ENCODE results near the gene CACNB4.
"Not testable (repeated sequence)": the region's sequence is repeated elsewhere in the genome, so short reads cannot be mapped to it uniquely, and the experiment has no call there.

CACNB4 gene

GRCh38 chr2:151808258-151809072, 290.4 kb downstream of the CACNB4 start:
- DNase-seq, result no peak

GRCh38 chr2:151805961-151806360, 292.9 kb downstream of the CACNB4 start:
- DNase-seq, result no peak

GRCh38 chr2:151805343-151805742, 293.5 kb downstream of the CACNB4 start:
- no peak for DNase-seq

- no peak for DNase-seq
These were observed 295.0 kb downstream of the CACNB4 start for GRCh38 chr2:151803811-151804210.

GRCh38 chr2:151802315-151802714, 296.5 kb downstream of the CACNB4 start:
- DNase-seq, result no peak

GRCh38 chr2:151799886-151800292, 299.0 kb downstream of the CACNB4 start:
- no peak for DNase-seq

GRCh38 chr2:151796774-151797173, 302.1 kb downstream of the CACNB4 start:
- no peak for DNase-seq

GRCh38 chr2:151795646-151796240, 303.1 kb downstream of the CACNB4 start:
- DNase-seq, result no peak

GRCh38 chr2:151794422-151794821, 304.4 kb downstream of the CACNB4 start:
- DNase-seq, result not testable (repeated sequence)

- no peak for DNase-seq
These were observed 305.7 kb downstream of the CACNB4 start for GRCh38 chr2:151793123-151793522.

GRCh38 chr2:151792589-151792988, 306.3 kb downstream of the CACNB4 start:
- DNase-seq, result no peak

- DNase-seq, result no peak
These were observed 307.3 kb downstream of the CACNB4 start for GRCh38 chr2:151791545-151791944.

GRCh38 chr2:151790689-151791088, 308.2 kb downstream of the CACNB4 start:
- no peak for DNase-seq

- DNase-seq, result no peak
These were observed 309.6 kb downstream of the CACNB4 start for GRCh38 chr2:151789055-151789834.

GRCh38 chr2:151786483-151786882, 312.4 kb downstream of the CACNB4 start:
- DNase-seq, result no peak

GRCh38 chr2:151786077-151786476, 312.8 kb downstream of the CACNB4 start:
- DNase-seq, result no peak

GRCh38 chr2:151783133-151783520, 315.7 kb downstream of the CACNB4 start:
- DNase-seq, result no peak
